ENCODE results near the gene ACKR3. TPM values are rescaled to one million over a fixed set of nuclear protein-coding genes. Genes with fewer than 3 reads are reported as not detected.

The ACKR3 gene
- total RNA-seq, 1 donor from 2014 or later: 55.5 TPM

GRCh38 chr2:236572482-236572881 is 2.9 kb downstream of the ACKR3 start:
- intact Hi-C loops (cut with DNase I): loop anchor here (5.0 to 10.0 kb wide), 2 partner anchors 162 to 395 kb away; no protein-coding TSS in a partner anchor

GRCh38 chr2:236573066-236573929 is 3.7 kb downstream of the ACKR3 start:
- Histone ChIP-seq H3K27me3 (no peaks in the 10 kb centered on the region), H3K27ac (no peak overlapping the region), H3K4me1 (peaks cover 75% of the 10 kb centered on the region), H3K4me3 (no peak overlapping the region), H3K36me3 (no peaks in the 10 kb centered on the region), H3K9me3 (no peaks in the 10 kb centered on the region)
- DNase-seq (ENCODE audit: extremely low spot score in 2 of 2): no peak
- intact Hi-C loops (cut with DNase I): loop anchor here (5.0 to 10.0 kb wide), 2 partner anchors 162 to 394 kb away; no protein-coding TSS in a partner anchor
- TF ChIP-seq POLR2A (IDR thresholded peaks at IDR 0.05): no peak
- TF ChIP-seq POLR2AphosphoS5 (IDR thresholded peaks at IDR 0.05; ENCODE audit: insufficient read depth in 1 of 2, low read depth in 1 of 2): no peak
- TF ChIP-seq CTCF (IDR thresholded peaks at IDR 0.05): no peak

More at GRCh38 chr2:236572482-236572881, 2.9 kb downstream of the ACKR3 start:
- H3K36me3 ChIP-seq: no peaks in the 10 kb centered on the region
- no peak for DNase-seq (ENCODE audit: extremely low spot score in 2 of 2)
- peak overlapping the region; percentile 16 to 53 for H3K4me3 ChIP-seq
- no peaks in the 10 kb centered on the region for H3K9me3 ChIP-seq
- H3K4me1 ChIP-seq: peaks cover 72% of the 10 kb centered on the region
- TF ChIP-seq POLR2AphosphoS5 (IDR thresholded peaks at IDR 0.05; ENCODE audit: insufficient read depth in 1 of 2, low read depth in 1 of 2): no peak
- no peak for TF ChIP-seq POLR2A (IDR thresholded peaks at IDR 0.05)
- TF ChIP-seq CTCF (IDR thresholded peaks at IDR 0.05): no peak
- H3K27ac ChIP-seq: no peak overlapping the region
- no peaks in the 10 kb centered on the region for H3K27me3 ChIP-seq

- H3K4me1 ChIP-seq: peaks cover 69% of the 10 kb centered on the region
Measured at GRCh38 chr2:236574000-236574399, 4.4 kb downstream of the ACKR3 start.

GRCh38 chr2:236574424-236575145 is 5.0 kb downstream of the ACKR3 start:
- Histone ChIP-seq H3K36me3 (no peaks in the 10 kb centered on the region), H3K4me3 (no peak overlapping the region), H3K4me1 (peaks cover 69% of the 10 kb centered on the region), H3K9me3 (no peaks in the 10 kb centered on the region), H3K27me3 (no peaks in the 10 kb centered on the region), H3K27ac (no peak overlapping the region)
- intact Hi-C loops (cut with DNase I): loop anchor here (5.0 to 10.0 kb wide), 2 partner anchors 160 to 393 kb away; no protein-coding TSS in a partner anchor
- no peak for DNase-seq (ENCODE audit: extremely low spot score in 2 of 2)
- TF ChIP-seq CTCF (IDR thresholded peaks at IDR 0.05): no peak
- no peak for TF ChIP-seq POLR2A (IDR thresholded peaks at IDR 0.05)
- no peak for TF ChIP-seq POLR2AphosphoS5 (IDR thresholded peaks at IDR 0.05; ENCODE audit: insufficient read depth in 1 of 2, low read depth in 1 of 2)

More at GRCh38 chr2:236574000-236574399, 4.4 kb downstream of the ACKR3 start:
- Histone ChIP-seq H3K27ac (no peak overlapping the region), H3K9me3 (no peaks in the 10 kb centered on the region), H3K27me3 (no peaks in the 10 kb centered on the region), H3K4me3 (no peak overlapping the region), H3K36me3 (no peaks in the 10 kb centered on the region)
- TF ChIP-seq POLR2A (IDR thresholded peaks at IDR 0.05) (no peak), POLR2AphosphoS5 (IDR thresholded peaks at IDR 0.05; ENCODE audit: insufficient read depth in 1 of 2, low read depth in 1 of 2) (no peak), CTCF (IDR thresholded peaks at IDR 0.05) (no peak)
- no peak for DNase-seq (ENCODE audit: extremely low spot score in 2 of 2)
- intact Hi-C loops (cut with DNase I): loop anchor here (5.0 to 10.0 kb wide), 2 partner anchors 161 to 393 kb away; no protein-coding TSS in a partner anchor

Measured in vagina (tissue), 2 donors.